Measurements from ENCODE around the gene RBM38.

Gene RBM38

DNA sequence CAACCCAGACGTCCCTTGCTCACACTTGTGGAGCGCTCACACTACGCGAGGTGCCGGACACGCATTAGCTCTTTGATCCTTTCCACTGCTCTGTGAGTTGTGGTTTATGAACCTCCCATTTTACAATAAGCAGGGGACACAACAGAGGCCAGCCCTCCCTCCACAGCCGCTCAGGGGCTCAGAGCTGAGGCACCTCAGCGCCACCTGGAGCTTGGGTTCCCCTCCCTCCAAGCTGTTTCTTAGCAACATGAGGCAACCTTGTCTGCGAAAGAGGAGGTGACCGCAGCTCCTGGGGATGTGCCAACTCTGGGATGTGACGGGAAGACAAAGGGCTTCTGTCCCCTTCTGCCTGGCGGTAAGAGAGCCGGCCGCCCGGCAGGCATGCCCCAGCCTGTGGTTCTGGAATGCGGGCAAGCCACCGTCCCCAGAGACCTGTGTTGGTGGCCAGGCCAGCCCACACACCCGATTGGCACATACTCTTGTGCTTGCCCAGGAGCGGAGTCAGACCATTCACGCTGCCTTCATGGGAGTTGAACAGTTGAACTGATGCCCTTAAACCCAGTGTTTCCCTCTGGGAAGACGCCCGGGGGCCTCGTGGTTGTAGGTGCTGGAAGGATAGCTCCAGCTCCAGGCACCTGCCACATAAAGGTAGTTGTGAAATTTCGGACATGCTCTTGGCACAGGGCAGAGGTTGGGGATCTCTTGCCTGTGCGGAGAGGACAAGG is 44.5 kb downstream of the RBM38 start:
- no peaks in the 10 kb centered on the region for H3K79me2 ChIP-seq (ENCODE audit: insufficient read depth, low read length)
- H3K27ac ChIP-seq (ENCODE audit: low read length), result no peak overlapping the region
- no peak overlapping the region for H3K4me2 ChIP-seq (ENCODE audit: insufficient read depth, low read length)
- ATAC-seq (ENCODE audit: insufficient read depth, low read depth) (peak; percentile 22; the same call in 1 of the 3 replicates), DNase-seq (peak; percentile 41)
- H3K4me1 ChIP-seq (ENCODE audit: insufficient read depth, low read length), result peaks cover 14% of the 10 kb centered on the region
- no peak overlapping the region for H2AFZ ChIP-seq (ENCODE audit: low read depth, low read length)
- H3K9me3 ChIP-seq (ENCODE audit: insufficient read depth, low read length, severe bottlenecking), result no peaks in the 10 kb centered on the region
- H3K27me3 ChIP-seq (ENCODE audit: insufficient read depth, low read length, poor library complexity), result peaks cover 25% of the 10 kb centered on the region
- H3K36me3 ChIP-seq (ENCODE audit: insufficient read depth, low read length), result no peaks in the 10 kb centered on the region
- peaks cover 50% of the 10 kb centered on the region for H4K20me1 ChIP-seq (ENCODE audit: insufficient read depth, low read length)
- no peak overlapping the region for H3K9ac ChIP-seq (ENCODE audit: low read depth, low read length)
- TF ChIP-seq CTCF (IDR thresholded peaks at IDR 0.05; ENCODE audit: borderline replicate concordance, extremely low read depth, low read length, poor library complexity, severe bottlenecking), result no peak
- H3K4me3 ChIP-seq (ENCODE audit: low read depth in 1 of 2, low read length in 2 of 2), result no peak overlapping the region

DNA sequence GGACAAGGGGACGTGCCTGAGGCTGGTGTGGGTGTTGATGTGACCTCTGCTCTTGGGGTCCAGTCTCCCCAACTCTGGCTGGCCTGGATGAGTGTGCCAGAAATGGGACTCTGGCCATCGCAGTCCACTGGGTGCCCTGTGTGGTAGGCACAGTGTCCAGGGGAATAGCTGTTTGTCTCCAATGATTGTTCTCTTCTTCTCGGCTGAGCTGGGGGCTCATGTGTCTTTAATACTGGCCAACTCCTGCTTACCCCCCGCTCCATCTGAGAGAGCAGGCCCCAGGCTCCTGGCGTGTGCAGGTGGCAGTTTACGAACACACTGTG is 45.0 kb downstream of the RBM38 start:
- no peak overlapping the region for H3K27ac ChIP-seq (ENCODE audit: low read length)
- H3K4me1 ChIP-seq (ENCODE audit: insufficient read depth, low read length), result peaks cover 14% of the 10 kb centered on the region
- TF ChIP-seq CTCF (IDR thresholded peaks at IDR 0.05; ENCODE audit: borderline replicate concordance, extremely low read depth, low read length, poor library complexity, severe bottlenecking) (no peak), EZH2 (IDR thresholded peaks at IDR 0.05; ENCODE audit: borderline replicate concordance, low read depth, low read length, severe bottlenecking) (no peak)

DNA sequence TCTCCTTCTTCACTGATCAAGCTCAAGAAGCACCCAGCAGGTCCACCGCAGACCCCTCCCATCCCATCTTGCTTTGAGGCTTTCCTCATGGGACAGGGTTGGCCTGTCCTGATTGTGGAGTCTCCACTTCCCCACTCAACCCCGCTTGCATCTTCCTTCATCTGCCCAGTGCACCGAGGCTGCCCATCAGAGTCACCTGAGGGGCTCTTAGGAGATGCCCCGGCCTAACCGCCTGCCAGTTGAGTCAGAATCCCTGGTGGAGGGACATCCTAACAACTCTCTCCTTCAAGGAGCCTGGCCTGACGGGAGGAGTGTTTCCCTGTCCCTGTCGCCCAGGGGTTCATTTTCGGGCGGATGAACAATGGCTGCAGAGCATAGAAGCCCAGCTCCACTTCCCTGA is 46.1 kb downstream of the RBM38 start:
- ATAC-seq (ENCODE audit: insufficient read depth, low read depth) (no peak), DNase-seq (no peak)
- H3K79me2 ChIP-seq (ENCODE audit: insufficient read depth, low read length), result no peaks in the 10 kb centered on the region
- H3K27ac ChIP-seq (ENCODE audit: low read length), result no peak overlapping the region
- no peaks in the 10 kb centered on the region for H3K9me3 ChIP-seq (ENCODE audit: insufficient read depth, low read length, severe bottlenecking)
- no peak overlapping the region for H3K4me2 ChIP-seq (ENCODE audit: insufficient read depth, low read length)
- no peaks in the 10 kb centered on the region for H3K36me3 ChIP-seq (ENCODE audit: insufficient read depth, low read length)
- H2AFZ ChIP-seq (ENCODE audit: low read depth, low read length), result no peak overlapping the region
- peaks cover 13% of the 10 kb centered on the region for H3K4me1 ChIP-seq (ENCODE audit: insufficient read depth, low read length)
- no peak overlapping the region for H3K9ac ChIP-seq (ENCODE audit: low read depth, low read length)
- no peak for TF ChIP-seq CTCF (IDR thresholded peaks at IDR 0.05; ENCODE audit: borderline replicate concordance, extremely low read depth, low read length, poor library complexity, severe bottlenecking)
- TF ChIP-seq EZH2 (IDR thresholded peaks at IDR 0.05; ENCODE audit: borderline replicate concordance, low read depth, low read length, severe bottlenecking), result no peak
- peaks cover 46% of the 10 kb centered on the region for H4K20me1 ChIP-seq (ENCODE audit: insufficient read depth, low read length)
- H3K4me3 ChIP-seq (ENCODE audit: low read depth in 1 of 2, low read length in 2 of 2), result no peak overlapping the region
- H3K27me3 ChIP-seq (ENCODE audit: insufficient read depth, low read length, poor library complexity), result peaks cover 25% of the 10 kb centered on the region

More for the DNA sequence above, 45.0 kb downstream of the RBM38 start:
- DNase-seq (no peak), ATAC-seq (ENCODE audit: insufficient read depth, low read depth) (no peak)
- no peaks in the 10 kb centered on the region for H3K79me2 ChIP-seq (ENCODE audit: insufficient read depth, low read length)
- no peak overlapping the region for H2AFZ ChIP-seq (ENCODE audit: low read depth, low read length)
- H4K20me1 ChIP-seq (ENCODE audit: insufficient read depth, low read length), result peaks cover 50% of the 10 kb centered on the region
- H3K4me2 ChIP-seq (ENCODE audit: insufficient read depth, low read length), result no peak overlapping the region
- H3K36me3 ChIP-seq (ENCODE audit: insufficient read depth, low read length), result no peaks in the 10 kb centered on the region
- H3K9me3 ChIP-seq (ENCODE audit: insufficient read depth, low read length, severe bottlenecking), result no peaks in the 10 kb centered on the region
- H3K4me3 ChIP-seq (ENCODE audit: low read depth in 1 of 2, low read length in 2 of 2), result no peak overlapping the region
- H3K9ac ChIP-seq (ENCODE audit: low read depth, low read length), result no peak overlapping the region
- peaks cover 25% of the 10 kb centered on the region for H3K27me3 ChIP-seq (ENCODE audit: insufficient read depth, low read length, poor library complexity)

Measured in DND-41 (cell line).